ENCODE results near the gene WDR35. TPM values are rescaled to one million over a fixed set of nuclear protein-coding genes. Genes with fewer than 3 reads are reported as not detected.

The WDR35 gene
- total and polyA plus RNA-seq, 2 of the 4 experiments (the other 2 are of a cell fraction): 3.4 to 8.1 TPM

- no peak overlapping the region for H3K18ac ChIP-seq (ENCODE audit: low read depth, low read length)
- no peak overlapping the region for H2BK20ac ChIP-seq (ENCODE audit: low read depth, low read length)
- no peak overlapping the region for H4K5ac ChIP-seq (ENCODE audit: low read depth, low read length)
- H3K27ac ChIP-seq (ENCODE audit: insufficient read depth, low read length): no peak overlapping the region
- no peak overlapping the region for H2BK120ac ChIP-seq (ENCODE audit: low read depth, low read length)
- H2AK9ac ChIP-seq (replicated peaks; ENCODE audit: low read depth, low read length, poor library complexity): no peak overlapping the region
- 0 out of 2 replicates have a peak, but pooled peaks cover 3% of the 10 kb centered on the region for H3K9me1 ChIP-seq (ENCODE audit: insufficient read depth, low read length)
- in situ Hi-C loops (cut with MboI; ENCODE audit: low sequenced_read_pairs) (no loop called here), intact Hi-C loops (cut with micrococcal nuclease) (no loop called here), dilution Hi-C loops (cut with HindIII; ENCODE audit: low sequenced_read_pairs, unreplicated experiment) (no loop called here)
- H3K14ac ChIP-seq (replicated peaks; ENCODE audit: low read depth, low read length): no peak overlapping the region
- H4K8ac ChIP-seq (ENCODE audit: low read depth in 2 of 2, low read length in 2 of 2): no peak overlapping the region
- no peak overlapping the region for H2BK5ac ChIP-seq (ENCODE audit: low read depth, low read length, poor library complexity, severe bottlenecking)
- H3K27me3 ChIP-seq (ENCODE audit: control insufficient read depth, insufficient read depth, low read length): peaks cover 11% of the 10 kb centered on the region
- H2AK5ac ChIP-seq (ENCODE audit: low read depth, low read length): no peak overlapping the region
- CTCF ChIA-PET: interaction anchor here (0.6 kb wide), 1 partner anchor 130 kb away, joined by 3 read pairs; no protein-coding TSS in a partner anchor
- no peaks in the 10 kb centered on the region for H3K79me1 ChIP-seq (ENCODE audit: low read depth in 1 of 2, low read length in 2 of 2)
- H2BK15ac ChIP-seq (ENCODE audit: low read depth, low read length): no peak overlapping the region
- no peak overlapping the region for H3K4me2 ChIP-seq (ENCODE audit: low read depth, low read length)
- no peak overlapping the region for H3K4me3 ChIP-seq (ENCODE audit: insufficient read depth, low read depth, low read length)
- no peak overlapping the region for H2AFZ ChIP-seq (replicated peaks; ENCODE audit: low read length, poor library complexity)
- TF ChIP-seq CHD1 (IDR thresholded peaks at IDR 0.05; ENCODE audit: low read depth, low read length) (no peak), FOS (IDR thresholded peaks at IDR 0.05; ENCODE audit: low read depth, low read length) (no peak), BHLHE40 (IDR thresholded peaks at IDR 0.05; ENCODE audit: low read depth, low read length) (no peak), MXI1 (IDR thresholded peaks at IDR 0.05; ENCODE audit: borderline replicate concordance, low read depth, low read length) (no peak), CEBPB (IDR thresholded peaks at IDR 0.05; ENCODE audit: low read depth, low read length) (no peak), RFX5 (IDR thresholded peaks at IDR 0.05; ENCODE audit: low read depth, low read length) (no peak), MAZ (IDR thresholded peaks at IDR 0.05; ENCODE audit: borderline replicate concordance, low read depth, low read length) (no peak), MAFK (IDR thresholded peaks at IDR 0.05; ENCODE audit: low read depth, low read length) (no peak), NFE2L2 (IDR thresholded peaks at IDR 0.05; ENCODE audit: low read depth, low read length) (no peak), RAD21 (IDR thresholded peaks at IDR 0.05; ENCODE audit: low read length) (no peak), RCOR1 (IDR thresholded peaks at IDR 0.05; ENCODE audit: insufficient replicate concordance, low read length) (no peak)
- TF ChIP-seq, protein P1, sequence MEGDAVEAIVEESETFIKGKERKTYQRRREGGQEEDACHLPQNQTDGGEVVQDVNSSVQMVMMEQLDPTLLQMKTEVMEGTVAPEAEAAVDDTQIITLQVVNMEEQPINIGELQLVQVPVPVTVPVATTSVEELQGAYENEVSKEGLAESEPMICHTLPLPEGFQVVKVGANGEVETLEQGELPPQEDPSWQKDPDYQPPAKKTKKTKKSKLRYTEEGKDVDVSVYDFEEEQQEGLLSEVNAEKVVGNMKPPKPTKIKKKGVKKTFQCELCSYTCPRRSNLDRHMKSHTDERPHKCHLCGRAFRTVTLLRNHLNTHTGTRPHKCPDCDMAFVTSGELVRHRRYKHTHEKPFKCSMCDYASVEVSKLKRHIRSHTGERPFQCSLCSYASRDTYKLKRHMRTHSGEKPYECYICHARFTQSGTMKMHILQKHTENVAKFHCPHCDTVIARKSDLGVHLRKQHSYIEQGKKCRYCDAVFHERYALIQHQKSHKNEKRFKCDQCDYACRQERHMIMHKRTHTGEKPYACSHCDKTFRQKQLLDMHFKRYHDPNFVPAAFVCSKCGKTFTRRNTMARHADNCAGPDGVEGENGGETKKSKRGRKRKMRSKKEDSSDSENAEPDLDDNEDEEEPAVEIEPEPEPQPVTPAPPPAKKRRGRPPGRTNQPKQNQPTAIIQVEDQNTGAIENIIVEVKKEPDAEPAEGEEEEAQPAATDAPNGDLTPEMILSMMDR (conservative IDR thresholded peaks at IDR 0.05; ENCODE audit: low read depth, low read length): no peak
- TF ChIP-seq, protein P2, sequence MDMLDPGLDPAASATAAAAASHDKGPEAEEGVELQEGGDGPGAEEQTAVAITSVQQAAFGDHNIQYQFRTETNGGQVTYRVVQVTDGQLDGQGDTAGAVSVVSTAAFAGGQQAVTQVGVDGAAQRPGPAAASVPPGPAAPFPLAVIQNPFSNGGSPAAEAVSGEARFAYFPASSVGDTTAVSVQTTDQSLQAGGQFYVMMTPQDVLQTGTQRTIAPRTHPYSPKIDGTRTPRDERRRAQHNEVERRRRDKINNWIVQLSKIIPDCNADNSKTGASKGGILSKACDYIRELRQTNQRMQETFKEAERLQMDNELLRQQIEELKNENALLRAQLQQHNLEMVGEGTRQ (IDR thresholded peaks at IDR 0.05; ENCODE audit: low read depth, low read length): no peak
- TF ChIP-seq, protein P3, sequence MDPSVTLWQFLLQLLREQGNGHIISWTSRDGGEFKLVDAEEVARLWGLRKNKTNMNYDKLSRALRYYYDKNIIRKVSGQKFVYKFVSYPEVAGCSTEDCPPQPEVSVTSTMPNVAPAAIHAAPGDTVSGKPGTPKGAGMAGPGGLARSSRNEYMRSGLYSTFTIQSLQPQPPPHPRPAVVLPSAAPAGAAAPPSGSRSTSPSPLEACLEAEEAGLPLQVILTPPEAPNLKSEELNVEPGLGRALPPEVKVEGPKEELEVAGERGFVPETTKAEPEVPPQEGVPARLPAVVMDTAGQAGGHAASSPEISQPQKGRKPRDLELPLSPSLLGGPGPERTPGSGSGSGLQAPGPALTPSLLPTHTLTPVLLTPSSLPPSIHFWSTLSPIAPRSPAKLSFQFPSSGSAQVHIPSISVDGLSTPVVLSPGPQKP (IDR thresholded peaks at IDR 0.05; ENCODE audit: borderline replicate concordance, low read depth, low read length): no peak
- WGBS, 2 experiments (ENCODE audit: extremely low coverage in 2 of 2, insufficient read length in 1 of 2): 80% methylated on average over 5 of the region's 7 CpGs; no CpG with 5 or more reads in 1 of the 2 experiments
- DNase-seq (no peak), ATAC-seq (ENCODE audit: low read depth) (no peak)
- no peaks in the 10 kb centered on the region for H3K9me3 ChIP-seq (ENCODE audit: control insufficient read depth, insufficient read depth, low read length)
- H4K20me1 ChIP-seq (ENCODE audit: insufficient read depth, low read length): no peaks in the 10 kb centered on the region
- H4K91ac ChIP-seq (ENCODE audit: insufficient read depth, low read depth, low read length): no peak overlapping the region
- peaks cover 2% of the 10 kb centered on the region; the same call in 1 of the 2 replicates for H3K4me1 ChIP-seq (ENCODE audit: control insufficient read depth, insufficient read depth, low read length)
- H3K9ac ChIP-seq (ENCODE audit: low read depth, low read length): no peak overlapping the region
- no peaks in the 10 kb centered on the region for H3K36me3 ChIP-seq (ENCODE audit: control insufficient read depth, insufficient read depth, low read length)
- H3K56ac ChIP-seq (ENCODE audit: extremely low read depth, insufficient read depth, low read length): no peak overlapping the region
- H3K23ac ChIP-seq (ENCODE audit: low read depth, low read length): no peak overlapping the region
- H3K4ac ChIP-seq (ENCODE audit: low read depth, low read length): no peak overlapping the region
- BruUV-seq (replicated peaks): no TSS peak
- POLR2A ChIA-PET (ENCODE audit: unreplicated experiment): no interaction called here
Observed at GRCh38 chr2:19885791-19886190, 104.1 kb downstream of the WDR35 start.
